Frontal cortex (tissue), 4 donors: ENCODE data around the gene ZNF496. TPM values are rescaled to one million over a fixed set of nuclear protein-coding genes. Genes with fewer than 3 reads are reported as not detected.
"Not testable (repeated sequence)": the region's sequence is repeated elsewhere in the genome, so short reads cannot be mapped to it uniquely, and the experiment has no call there.

ENCODE experiments used
- DNase-seq, 2 donors: peaks; one replicate each; pipeline ENCODE4 v3.0.0; 2012; ENCODE audit warnings: low spot score in 2 of 2
- FAIRE-seq: peaks from 2 replicates; lab custom pipeline; 2012; peaks lifted over from hg19 to GRCh38; lab: Jason Lieb, UNC
- small RNA-seq: library from RNA; depleted of rRNA; stranded (forward); fragments of <200 nt; gene quantifications from one replicate; pipeline ENCODE3, GENCODE V24; 2014
- total RNA-seq: library from RNA; depleted of rRNA; stranded (reverse); fragments of >200 nt; gene quantifications from one replicate; pipeline ENCODE4 v1.2.3, GENCODE V29; 2014
- donor health status: control.
- donor health status: control.
- donor health status: control.

The ZNF496 gene
- total RNA-seq, 1 donor from 2014 or later, result 13.9 TPM

DNA sequence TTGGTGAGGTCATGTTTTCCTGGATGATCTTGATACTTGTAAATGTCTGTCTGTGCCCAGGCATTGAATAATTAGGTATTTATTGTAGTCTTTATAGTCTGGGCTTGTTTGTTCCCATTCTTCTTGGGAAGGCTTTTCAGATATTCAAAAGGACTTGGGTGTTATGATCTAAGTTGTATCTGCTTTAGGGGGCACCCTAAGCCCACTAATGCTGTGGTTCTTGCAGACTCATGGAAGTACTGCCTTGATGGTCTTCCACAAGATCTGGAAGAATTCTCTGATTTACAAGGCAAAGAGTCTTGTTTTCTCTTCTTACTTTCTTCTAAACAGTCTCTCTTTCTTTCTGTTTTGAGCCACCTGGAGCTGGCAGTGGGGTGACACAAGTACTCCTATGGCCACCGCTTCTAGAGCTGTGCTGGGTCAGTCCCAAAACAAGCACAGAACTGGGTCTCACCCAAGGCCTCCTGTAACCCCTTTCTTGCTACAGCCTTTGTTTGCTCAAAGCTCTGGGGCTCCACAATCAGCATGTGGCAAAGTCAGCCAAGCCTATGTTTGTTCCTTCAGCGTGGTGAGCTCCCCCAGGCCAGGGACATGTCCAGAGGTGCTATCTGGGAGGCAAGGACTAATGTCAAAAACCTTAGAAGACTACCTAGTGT lies 63.1 kb downstream of the ZNF496 start:
- FAIRE-seq (no peak), DNase-seq (no peak)

DNA sequence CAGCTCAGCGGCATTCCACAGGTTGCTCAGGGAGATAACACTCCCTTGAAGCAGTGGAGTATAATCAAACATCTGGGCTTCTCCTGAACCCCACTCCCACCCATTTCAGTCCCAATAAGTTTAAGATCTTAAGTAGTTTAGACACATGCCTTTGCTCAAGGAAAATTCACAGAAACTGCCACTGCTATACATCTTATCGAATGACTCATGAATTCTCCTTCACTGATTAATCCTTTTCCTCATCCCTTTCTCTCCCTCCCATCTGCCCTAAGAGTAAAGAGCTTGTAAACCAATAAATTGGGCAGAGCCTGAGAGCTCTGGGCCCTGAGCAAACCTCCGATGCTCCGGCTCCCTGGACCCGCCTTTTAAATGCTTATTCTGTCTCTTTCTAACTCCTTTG lies 65.6 kb downstream of the ZNF496 start:
- FAIRE-seq (no peak), DNase-seq (no peak)

DNA sequence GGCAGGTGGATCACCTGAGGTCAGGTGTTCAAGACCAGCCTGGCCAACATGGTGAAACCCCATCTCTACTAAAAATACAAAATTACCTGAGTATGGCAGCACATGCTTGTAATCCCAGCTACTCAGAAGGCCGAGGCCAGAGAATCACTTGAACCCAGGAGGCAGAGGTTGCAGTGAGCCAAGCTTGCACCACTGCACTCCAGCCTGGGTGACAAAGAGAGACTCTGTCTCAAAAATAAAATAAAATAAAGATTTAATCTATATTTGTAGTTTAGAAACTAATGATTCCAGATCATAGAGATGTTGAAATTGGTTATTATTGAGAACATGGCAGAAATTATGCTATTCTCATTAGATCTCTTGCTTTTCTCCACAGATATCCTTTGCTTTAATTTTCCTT lies 75.9 kb downstream of the ZNF496 start, which contains the start of gene VN1R5:
VN1R5 (plus strand) TSS at position 301 of the 400 bp plus-strand sequence.
- not testable (repeated sequence) for FAIRE-seq, DNase-seq

DNA sequence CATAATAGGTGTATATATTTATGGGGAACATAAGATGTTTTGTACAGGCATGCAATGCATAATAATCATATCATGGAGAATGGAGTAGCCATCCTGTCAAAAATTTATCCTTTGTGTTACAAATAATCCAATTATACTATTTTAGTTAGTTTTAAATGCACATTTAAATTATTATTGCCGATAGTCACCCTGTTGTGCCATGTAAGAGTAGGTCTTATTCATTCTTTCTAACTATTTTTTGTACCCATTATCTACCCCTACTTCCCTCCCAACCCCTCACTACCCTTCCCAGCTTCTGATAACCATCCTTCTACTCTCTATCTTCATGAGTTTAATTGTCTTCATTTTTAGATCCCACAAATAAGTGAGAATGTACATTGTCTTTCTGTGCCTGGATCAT lies 84.1 kb downstream of the ZNF496 start:
- FAIRE-seq (no peak), DNase-seq (no peak)

Small RNA genes lying within 50 kb of the gene (small RNA-seq; reads per million reads assigned to genes)
- gene RF00019, result not detected

Other genes with a start within 250 kb of the ZNF496 start
- gene ZNF669, start 227.5 kb downstream of the ZNF496 start, total RNA-seq, result 44.8 TPM
- 671 TPM for gene ZNF124, start 159.8 kb downstream of the ZNF496 start, total RNA-seq
- not detected for gene VN1R5, start 75.8 kb downstream of the ZNF496 start, total RNA-seq
- 0.82 TPM for gene NLRP3, start 84.3 kb upstream of the ZNF496 start, total RNA-seq
- not detected for gene OR2B11, start 126.2 kb upstream of the ZNF496 start, total RNA-seq
- gene OR2C3, start 204.6 kb upstream of the ZNF496 start, total RNA-seq, result not detected
- gene GCSAML, start 217.3 kb upstream of the ZNF496 start, total RNA-seq, result 0.41 TPM